Measurements from ENCODE around the gene MTMR12.
A peak's percentile ranks its signal among the peaks of the same experiment; 100 is the strongest.
"Not testable (repeated sequence)": the region's sequence is repeated elsewhere in the genome, so short reads cannot be mapped to it uniquely, and the experiment has no call there.

Gene MTMR12

GRCh38 chr5:32297181-32298058, 15.3 kb downstream of the MTMR12 start:
- Histone ChIP-seq H3K4me3 (replicated peaks; ENCODE audit: low read depth, low read length) (no peak overlapping the region), H3K36me3 (ENCODE audit: control insufficient read depth, insufficient read depth, low read length) (peaks cover 2% of the 10 kb centered on the region), H3K27me3 (replicated peaks; ENCODE audit: control insufficient read depth, insufficient read depth, low read length) (no peaks in the 10 kb centered on the region)
- DNase-seq (ENCODE audit: extremely low read depth, insufficient read length) = no peak
- TF ChIP-seq CTCF (IDR thresholded peaks at IDR 0.05; ENCODE audit: insufficient read depth, low read length, poor library complexity, severe bottlenecking) = no peak

- not testable (repeated sequence) for DNase-seq (ENCODE audit: extremely low read depth, insufficient read length); H3K27me3 ChIP-seq (replicated peaks; ENCODE audit: control insufficient read depth, insufficient read depth, low read length)
Observed at GRCh38 chr5:32295966-32296772, 16.6 kb downstream of the MTMR12 start.

GRCh38 chr5:32291591-32291990, 21.1 kb downstream of the MTMR12 start:
- TF ChIP-seq CTCF (IDR thresholded peaks at IDR 0.05; ENCODE audit: insufficient read depth, low read length, poor library complexity, severe bottlenecking) = no peak
- no peak overlapping the region for H3K4me3 ChIP-seq (replicated peaks; ENCODE audit: low read depth, low read length)
- DNase-seq (ENCODE audit: extremely low read depth, insufficient read length) = no peak
- H3K27me3 ChIP-seq (replicated peaks; ENCODE audit: control insufficient read depth, insufficient read depth, low read length) = no peaks in the 10 kb centered on the region
- H3K36me3 ChIP-seq (ENCODE audit: control insufficient read depth, insufficient read depth, low read length) = peaks cover 2% of the 10 kb centered on the region

More at GRCh38 chr5:32295966-32296772, 16.6 kb downstream of the MTMR12 start:
- not testable (repeated sequence) for H3K4me3 ChIP-seq (replicated peaks; ENCODE audit: low read depth, low read length); H3K36me3 ChIP-seq (ENCODE audit: control insufficient read depth, insufficient read depth, low read length)

GRCh38 chr5:32290922-32291321, 21.8 kb downstream of the MTMR12 start:
- Histone ChIP-seq H3K36me3 (ENCODE audit: control insufficient read depth, insufficient read depth, low read length) (peaks cover 2% of the 10 kb centered on the region), H3K4me3 (replicated peaks; ENCODE audit: low read depth, low read length) (no peak overlapping the region), H3K27me3 (replicated peaks; ENCODE audit: control insufficient read depth, insufficient read depth, low read length) (no peaks in the 10 kb centered on the region)
- no peak for TF ChIP-seq CTCF (IDR thresholded peaks at IDR 0.05; ENCODE audit: insufficient read depth, low read length, poor library complexity, severe bottlenecking)
- peak; percentile 31 for DNase-seq (ENCODE audit: extremely low read depth, insufficient read length)

- DNase-seq (ENCODE audit: extremely low read depth, insufficient read length); H3K4me3 ChIP-seq (replicated peaks; ENCODE audit: low read depth, low read length); H3K27me3 ChIP-seq (replicated peaks; ENCODE audit: control insufficient read depth, insufficient read depth, low read length); H3K36me3 ChIP-seq (ENCODE audit: control insufficient read depth, insufficient read depth, low read length): not testable (repeated sequence)
Observed at GRCh38 chr5:32290501-32290900, 22.2 kb downstream of the MTMR12 start.

GRCh38 chr5:32289986-32290385, 22.8 kb downstream of the MTMR12 start:
- DNase-seq (ENCODE audit: extremely low read depth, insufficient read length); H3K36me3 ChIP-seq (ENCODE audit: control insufficient read depth, insufficient read depth, low read length); H3K4me3 ChIP-seq (replicated peaks; ENCODE audit: low read depth, low read length); H3K27me3 ChIP-seq (replicated peaks; ENCODE audit: control insufficient read depth, insufficient read depth, low read length): not testable (repeated sequence)

GRCh38 chr5:32288135-32288534, 24.6 kb downstream of the MTMR12 start:
- DNase-seq (ENCODE audit: extremely low read depth, insufficient read length); H3K36me3 ChIP-seq (ENCODE audit: control insufficient read depth, insufficient read depth, low read length); H3K27me3 ChIP-seq (replicated peaks; ENCODE audit: control insufficient read depth, insufficient read depth, low read length); H3K4me3 ChIP-seq (replicated peaks; ENCODE audit: low read depth, low read length): not testable (repeated sequence)

- H3K27me3 ChIP-seq (replicated peaks; ENCODE audit: control insufficient read depth, insufficient read depth, low read length); DNase-seq (ENCODE audit: extremely low read depth, insufficient read length); H3K36me3 ChIP-seq (ENCODE audit: control insufficient read depth, insufficient read depth, low read length); H3K4me3 ChIP-seq (replicated peaks; ENCODE audit: low read depth, low read length): not testable (repeated sequence)
Observed at GRCh38 chr5:32287525-32287924, 25.2 kb downstream of the MTMR12 start.
